ENCODE measurements around the gene TMEM223.
A peak's percentile ranks its signal among the peaks of the same experiment; 100 is the strongest.
"Not testable (repeated sequence)": the region's sequence is repeated elsewhere in the genome, so short reads cannot be mapped to it uniquely, and the experiment has no call there.

Gene TMEM223, protein sequence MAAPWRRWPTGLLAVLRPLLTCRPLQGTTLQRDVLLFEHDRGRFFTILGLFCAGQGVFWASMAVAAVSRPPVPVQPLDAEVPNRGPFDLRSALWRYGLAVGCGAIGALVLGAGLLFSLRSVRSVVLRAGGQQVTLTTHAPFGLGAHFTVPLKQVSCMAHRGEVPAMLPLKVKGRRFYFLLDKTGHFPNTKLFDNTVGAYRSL

DNA sequence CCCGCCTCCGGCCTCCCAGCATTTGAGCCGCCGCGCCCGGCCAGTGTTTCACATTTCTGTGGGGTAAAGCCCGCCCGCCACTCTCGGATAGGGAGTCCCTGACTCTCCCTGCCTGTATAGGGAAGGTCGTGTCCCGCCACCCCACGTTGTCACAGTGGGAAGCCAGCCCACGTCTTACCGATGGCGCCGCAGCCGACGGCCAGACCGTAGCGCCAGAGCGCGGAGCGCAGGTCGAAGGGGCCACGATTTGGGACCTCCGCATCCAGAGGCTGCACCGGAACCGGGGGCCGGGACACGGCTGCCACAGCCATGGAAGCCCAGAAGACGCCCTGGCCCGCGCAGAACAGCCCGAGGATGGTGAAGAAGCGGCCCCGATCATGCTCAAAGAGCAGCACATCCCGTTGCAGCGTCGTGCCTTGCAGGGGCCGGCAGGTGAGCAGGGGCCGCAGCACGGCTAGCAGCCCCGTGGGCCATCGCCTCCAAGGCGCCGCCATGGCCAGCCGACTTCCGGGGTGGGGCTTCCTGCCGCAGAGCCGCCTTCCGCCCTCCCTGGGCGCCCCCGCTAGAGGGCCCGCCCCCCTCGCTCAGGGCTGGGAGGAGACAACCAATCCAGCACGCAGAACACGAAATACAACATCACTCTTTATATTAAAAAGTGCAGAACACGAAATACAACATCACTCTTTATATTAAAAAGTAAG, at the start of gene TMEM223:
Gene TMEM223 (minus strand): TSS at position 506 of the 701 bp plus-strand sequence. CDS start 12 bp downstream, at position 494.
- no peak for FAIRE-seq

DNA sequence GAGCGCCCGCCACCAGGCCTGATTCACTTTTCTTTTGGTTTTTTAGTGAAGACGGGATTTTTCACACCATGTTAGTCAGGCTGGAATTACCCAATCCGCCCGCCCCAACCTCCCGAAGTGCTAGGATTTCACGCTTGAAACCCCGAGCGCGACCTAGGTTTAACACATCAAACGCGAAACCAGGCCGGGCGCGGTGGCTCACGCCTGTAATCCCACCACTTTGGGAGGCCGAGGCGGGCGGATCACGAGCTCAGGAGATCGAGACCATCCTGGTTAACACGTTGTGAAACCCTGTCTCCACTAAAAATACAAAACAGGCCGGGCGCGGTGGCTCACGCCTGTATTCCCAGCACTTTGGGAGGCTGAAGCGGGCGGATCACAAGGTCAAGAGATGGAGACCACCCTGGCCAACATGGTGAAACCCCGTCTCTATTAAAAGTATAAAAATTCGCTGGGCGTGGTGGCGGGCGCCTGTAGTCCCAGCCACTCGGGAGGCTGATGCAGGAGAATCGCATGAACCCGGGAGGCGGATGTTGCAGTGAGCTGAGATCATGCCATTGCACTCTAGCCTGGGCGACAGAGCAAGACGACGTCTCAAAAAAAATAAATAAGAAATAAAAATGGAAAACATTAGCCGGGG, 49.0 kb upstream of the TMEM223 start:
- not testable (repeated sequence) for FAIRE-seq

DNA sequence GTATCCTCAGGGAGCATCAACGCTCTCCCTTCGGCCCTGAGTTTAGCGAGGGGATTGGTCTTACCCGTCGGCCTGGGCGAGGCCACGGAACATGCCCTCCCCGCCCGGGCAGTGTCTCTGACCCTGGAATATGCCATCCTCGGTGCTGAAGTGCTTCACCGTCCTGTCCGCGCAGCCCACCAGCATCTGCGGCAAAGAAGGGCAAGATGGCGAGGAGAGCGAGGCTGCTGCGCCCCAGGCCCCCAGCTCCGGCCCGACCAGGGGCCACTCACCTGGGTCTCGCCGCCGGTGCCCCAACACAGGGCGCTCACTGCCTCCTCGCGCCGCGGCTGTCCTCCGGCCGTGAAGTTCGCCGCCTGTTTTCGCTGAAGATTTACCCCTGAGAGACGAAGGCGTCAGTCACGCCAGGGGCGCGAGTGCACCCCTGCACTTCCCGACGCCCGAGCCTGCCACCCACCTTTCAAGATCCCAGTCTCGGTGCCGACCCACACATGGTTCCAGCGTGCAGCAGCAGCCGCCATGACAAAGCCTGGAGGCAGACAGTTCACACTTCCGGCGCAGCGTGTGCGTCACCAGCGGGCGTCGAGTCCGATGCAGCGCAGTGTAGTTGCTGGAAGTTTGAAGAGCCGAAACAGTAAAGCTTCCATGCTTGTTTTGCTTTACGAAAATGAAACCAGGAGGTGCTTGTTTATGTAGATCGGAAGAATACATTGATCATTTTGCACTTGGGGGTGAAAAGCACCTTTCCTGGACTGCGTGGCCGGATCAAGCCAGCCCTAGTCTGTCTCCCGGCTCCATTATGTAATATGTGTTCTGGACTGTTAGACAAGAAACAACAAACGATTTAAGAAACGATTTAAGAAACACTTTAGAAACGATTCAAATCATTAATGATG, 47.5 kb upstream of the TMEM223 start, which contains the start of gene WDR74:
Gene WDR74 (minus strand): TSS at position 541 of the 896 bp plus-strand sequence. CDS start 20 bp downstream, at position 521.
- no peak for FAIRE-seq

DNA sequence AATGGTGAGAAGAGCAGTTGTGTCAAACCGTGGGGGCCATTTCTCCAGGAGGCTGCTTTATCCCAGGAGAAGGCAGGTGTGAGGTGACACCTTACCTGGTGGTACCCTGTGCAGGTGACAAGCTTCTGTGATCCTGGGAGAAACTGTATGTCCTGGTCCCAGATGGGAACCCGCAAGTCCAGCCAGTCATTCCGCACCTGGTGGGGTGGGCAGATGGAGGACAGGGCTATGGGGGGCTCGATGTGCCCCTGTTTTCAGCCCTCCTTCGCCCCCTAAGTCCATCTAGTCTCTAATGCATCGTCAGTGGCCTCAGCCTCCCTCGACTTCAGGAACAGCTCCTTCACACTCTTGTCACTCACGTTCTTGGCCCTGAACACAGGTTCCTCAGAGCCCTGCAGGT, 43.5 kb upstream of the TMEM223 start:
- no peak for FAIRE-seq

DNA sequence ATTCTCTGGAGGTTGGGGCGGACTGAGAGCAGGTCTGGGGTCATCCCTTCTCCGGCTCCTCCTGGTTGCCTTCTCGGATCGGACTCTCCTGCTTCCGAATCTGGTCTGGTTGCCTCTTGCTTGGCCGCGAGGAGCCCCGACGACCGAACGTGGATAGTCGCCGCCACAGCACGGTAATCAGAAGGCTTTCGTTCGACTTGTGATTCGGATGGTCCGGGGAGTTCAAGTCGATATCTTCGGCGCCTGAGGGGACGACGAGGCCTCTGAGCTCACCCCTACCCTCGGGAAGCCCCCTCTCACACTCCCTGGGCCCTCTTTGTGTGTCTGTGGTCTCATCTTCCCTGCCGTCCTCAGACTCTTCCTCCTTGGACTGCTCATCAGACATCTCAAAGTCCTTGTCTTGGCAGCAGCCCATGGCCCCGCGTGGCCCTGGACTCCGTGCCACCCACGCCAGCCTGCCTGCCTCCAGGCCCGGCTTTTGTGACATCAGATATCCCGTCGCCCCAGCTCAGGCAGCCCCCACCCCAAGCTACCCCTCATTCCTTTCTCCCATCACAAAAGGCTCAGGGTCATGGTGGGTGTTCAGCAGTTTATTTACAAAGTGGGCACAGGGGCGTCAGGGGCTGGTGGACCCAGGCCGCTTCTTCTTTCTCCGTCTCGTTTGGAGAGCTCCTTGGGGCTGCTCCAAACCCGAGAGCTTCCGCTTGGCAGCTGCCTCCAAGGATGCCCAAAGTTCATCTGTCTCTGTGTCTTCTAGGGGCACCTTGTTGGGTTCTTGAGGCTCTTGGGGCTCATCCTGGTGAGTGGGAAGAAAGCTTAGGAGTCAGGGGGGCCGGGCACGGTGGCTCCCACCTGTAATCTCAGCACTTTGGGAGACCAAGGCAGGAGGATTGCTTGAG, 40.8 kb upstream of the TMEM223 start, which contains the start of gene TEX54:
Gene TEX54 (minus strand): TSS at position 506 of the 899 bp plus-strand sequence.
- FAIRE-seq, result no peak

DNA sequence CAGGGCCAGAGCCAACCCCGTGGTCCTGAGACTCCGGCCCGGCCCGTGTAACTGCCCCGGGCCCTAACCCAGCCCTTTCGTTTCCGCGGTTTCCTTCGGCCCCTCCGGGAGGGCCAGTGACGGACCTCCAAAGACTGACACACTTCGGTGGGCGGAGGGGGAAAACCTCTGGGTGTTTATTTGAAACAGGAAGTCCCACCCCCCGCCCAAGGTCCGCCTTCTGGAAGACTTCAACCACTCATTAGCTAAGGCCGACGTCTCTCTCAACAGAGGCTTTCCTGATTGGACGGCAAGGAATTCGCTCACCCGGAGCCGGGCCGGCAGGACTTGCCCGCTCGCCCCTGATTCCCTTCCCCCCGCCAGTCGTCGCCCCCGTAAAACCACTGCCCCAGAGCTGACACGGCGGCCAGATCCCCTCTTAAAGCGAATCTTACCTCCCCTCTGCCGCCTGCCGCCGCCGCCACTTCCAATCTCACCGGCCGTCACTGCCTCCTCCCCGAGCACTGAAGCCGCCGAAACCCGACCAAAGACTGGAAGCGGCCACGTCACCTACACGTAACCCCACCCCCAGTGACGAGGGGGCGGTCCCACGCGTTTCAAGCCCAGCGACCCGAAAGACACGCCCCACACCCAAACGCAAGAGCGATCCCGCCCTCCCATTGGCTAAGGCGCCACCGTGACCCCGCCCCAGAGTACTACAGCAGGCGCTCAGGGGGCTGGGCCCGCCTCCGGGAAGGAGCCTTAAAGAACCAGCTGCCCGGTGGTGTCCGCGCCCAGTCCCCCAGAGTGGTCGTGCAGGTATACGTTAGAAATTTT, 39.9 kb upstream of the TMEM223 start, which contains the start of gene STX5:
Gene STX5 (minus strand): TSS at position 532 of the 816 bp plus-strand sequence. CDS start 808 bp downstream, outside the sequence.
- peak; percentile 91 for FAIRE-seq

DNA sequence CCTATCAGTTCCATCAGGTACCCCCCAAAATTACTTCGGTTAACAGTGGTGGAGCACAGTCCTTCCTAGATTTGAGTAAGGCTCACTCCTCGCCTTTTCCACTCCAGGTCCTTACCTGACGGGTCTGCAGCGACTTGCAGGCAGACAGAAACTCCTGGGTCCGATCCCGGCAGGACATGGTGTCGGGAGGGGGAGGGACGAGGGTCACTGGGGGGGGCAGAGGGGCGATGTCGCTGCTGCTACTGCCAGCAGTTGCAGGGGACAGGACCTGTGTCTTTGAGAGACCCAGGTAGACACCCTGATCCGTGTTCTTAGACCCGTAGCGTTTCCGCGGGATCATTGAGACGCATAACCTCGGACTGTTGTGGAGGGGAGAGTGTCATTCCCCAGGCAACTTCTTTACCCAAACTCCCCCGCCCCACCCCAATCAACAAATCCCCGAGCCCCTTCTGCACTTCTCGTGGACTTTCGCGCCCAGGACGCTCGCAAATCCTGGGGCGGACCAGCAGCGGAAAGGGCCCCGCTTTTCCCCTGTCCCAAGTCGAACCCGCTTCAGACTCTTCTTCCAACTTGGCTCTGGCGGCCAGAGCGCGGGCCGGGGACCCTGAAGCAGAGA, 39.2 kb upstream of the TMEM223 start:
- FAIRE-seq, result no peak

DNA sequence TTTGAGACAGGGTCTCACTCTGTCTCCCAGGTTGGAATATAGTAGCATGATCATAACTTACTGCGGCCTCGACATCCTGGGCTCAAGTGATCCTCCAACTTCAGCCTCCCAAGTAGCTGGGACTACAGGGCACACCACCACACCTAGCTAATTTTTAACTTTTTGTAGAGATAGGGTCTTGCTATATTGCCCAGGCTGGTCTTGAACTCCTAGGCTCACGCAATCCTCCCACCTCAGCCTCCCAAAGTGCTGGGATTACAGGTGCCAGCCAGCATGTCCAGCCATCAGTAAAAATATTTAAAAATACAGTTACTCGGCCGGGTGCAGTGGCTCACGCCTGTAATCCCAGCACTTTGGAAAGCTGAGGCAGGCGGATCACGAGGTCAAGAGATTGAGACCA, 36.3 kb upstream of the TMEM223 start:
- FAIRE-seq, result not testable (repeated sequence)

DNA sequence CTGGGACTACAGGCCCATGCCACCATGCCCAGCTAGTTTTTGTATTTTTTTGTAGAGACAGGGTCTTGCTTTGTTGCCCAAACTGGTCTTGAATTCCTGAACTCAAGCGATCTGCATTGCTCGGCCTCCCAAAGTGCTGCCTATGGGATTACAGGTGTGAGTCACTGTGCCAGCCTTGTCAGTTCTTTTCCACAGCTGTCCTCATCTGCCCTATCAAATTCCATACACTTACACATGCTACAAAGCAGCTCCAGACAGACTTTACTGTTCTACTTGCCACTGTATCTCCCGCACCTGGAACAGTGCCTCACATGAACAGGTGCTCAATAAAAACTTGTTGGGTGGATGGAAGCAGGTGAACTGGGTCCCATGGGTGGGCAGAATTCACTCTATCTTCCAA, 31.9 kb upstream of the TMEM223 start:
- no peak for FAIRE-seq

DNA sequence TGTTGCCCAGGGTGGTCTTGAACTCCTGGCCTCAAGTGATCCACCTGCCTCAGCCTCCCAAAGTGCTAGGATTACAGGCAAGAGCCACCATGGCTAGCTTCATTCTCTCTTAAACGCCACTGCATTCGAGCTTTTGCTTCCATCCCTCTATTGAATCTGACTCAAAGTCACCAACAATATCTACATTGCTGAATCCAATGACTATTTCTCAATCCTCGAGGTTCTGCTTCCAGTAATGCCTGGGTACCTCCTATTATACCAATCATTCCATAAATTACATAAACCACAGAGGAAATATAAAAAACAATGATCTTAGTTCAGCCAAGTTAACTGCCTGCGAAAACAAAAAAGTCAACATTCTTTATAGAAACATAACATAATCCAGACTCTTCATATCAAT, 25.3 kb upstream of the TMEM223 start:
- FAIRE-seq, result no peak

DNA sequence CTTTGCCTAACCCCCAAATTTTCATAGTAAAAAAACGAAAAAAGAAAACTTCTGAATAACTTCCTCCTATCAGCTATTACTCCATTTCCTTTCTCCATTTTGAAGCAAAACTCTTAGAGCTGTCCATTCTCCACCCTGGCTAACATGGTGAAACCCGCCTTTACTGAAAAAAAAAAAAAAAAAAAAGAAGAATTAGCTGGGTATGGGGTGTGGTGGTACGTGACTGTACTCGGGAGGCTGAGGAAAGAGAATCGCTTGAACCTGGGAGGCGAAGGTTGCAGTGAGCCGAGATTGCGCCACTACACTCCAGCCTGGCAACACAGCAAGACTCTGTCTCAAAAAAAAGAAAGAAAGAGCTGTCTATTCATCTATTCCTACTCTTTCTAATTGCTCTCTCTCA, 24.8 kb upstream of the TMEM223 start:
- no peak for FAIRE-seq

DNA sequence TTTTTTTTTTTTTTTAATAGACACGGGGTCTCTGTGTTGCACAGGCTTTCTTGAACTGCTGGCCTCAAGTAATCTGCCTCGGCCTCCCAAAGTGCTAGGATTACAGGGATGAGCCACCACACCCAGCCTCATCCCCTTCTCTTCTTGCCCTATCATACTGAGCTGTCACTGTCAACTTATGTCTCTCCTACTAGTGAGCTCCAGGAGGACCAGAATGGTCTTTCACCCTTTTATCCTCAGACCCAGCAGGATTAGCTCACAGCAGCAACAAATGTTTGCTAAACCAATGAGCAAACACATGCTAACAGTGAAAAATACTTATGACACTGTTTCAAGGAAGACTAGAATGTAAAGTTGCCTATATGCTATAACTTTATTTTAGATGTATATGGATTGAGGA, 19.9 kb upstream of the TMEM223 start:
- no peak for FAIRE-seq

DNA sequence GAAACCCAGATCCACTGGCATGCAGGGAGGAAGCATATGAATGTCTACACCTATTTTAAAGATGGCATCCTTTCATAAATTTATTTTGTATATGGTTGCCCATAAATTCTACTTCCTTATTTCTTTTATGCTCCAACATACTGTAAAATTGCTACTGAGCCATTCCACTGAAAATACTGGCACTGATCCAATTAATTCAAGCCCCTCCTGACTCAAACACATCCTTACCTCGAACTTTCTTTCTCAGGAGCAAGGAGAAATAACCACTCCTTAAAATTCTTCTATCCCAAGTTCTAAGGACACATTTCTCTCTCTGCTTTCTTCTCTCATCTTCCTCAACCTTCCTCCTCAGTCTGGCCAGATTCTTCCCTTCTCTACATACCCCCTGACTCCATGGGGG, 18.9 kb upstream of the TMEM223 start:
- FAIRE-seq, result no peak

DNA sequence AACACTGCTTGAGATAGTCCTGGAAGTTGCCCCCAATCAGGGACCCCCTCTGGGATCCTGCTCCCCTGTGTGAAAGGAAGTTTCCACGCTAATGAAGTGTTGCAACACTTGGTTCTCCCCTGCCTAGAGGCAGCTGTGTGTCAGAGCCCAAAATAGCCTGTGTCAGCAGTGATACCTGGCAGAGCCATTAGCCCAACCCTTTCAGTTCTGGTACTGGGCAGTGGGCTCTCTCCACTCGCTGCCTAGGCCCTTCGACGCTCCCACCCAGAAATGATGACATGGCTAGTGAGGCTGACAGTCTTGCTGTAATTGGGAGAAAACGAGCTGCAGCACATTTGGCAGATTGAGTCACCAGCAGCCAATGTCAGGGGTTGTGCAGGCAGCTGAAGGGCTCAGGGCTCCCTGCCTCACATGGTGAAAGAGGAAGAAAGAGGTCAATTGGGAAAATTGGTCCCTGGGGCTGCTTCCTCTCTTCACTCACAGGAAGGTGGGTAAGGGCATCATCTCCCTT, 14.9 kb upstream of the TMEM223 start:
- FAIRE-seq, result no peak

DNA sequence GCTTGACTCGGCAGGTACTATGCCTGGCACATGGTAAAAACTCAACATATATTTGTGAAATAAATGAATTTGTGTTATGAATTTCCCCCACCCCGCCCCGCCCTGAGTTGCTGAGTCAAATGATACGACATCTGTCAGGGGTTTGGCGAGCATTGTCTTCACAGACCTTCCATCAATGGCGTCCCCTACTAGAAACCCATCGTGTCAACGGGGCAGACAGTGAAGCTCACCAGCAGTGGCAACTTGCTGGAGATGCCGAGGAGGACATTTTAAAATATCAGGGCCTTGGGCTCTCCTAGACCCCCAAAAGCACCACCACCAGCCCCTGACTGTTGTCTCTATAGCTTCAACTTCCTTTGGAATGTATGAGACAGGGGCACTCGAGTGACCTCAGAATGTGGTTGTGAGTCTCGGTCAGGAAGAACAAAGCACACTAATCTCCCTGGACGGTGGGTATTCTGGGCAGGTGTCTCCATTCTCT, 14.2 kb upstream of the TMEM223 start:
- no peak for FAIRE-seq

DNA sequence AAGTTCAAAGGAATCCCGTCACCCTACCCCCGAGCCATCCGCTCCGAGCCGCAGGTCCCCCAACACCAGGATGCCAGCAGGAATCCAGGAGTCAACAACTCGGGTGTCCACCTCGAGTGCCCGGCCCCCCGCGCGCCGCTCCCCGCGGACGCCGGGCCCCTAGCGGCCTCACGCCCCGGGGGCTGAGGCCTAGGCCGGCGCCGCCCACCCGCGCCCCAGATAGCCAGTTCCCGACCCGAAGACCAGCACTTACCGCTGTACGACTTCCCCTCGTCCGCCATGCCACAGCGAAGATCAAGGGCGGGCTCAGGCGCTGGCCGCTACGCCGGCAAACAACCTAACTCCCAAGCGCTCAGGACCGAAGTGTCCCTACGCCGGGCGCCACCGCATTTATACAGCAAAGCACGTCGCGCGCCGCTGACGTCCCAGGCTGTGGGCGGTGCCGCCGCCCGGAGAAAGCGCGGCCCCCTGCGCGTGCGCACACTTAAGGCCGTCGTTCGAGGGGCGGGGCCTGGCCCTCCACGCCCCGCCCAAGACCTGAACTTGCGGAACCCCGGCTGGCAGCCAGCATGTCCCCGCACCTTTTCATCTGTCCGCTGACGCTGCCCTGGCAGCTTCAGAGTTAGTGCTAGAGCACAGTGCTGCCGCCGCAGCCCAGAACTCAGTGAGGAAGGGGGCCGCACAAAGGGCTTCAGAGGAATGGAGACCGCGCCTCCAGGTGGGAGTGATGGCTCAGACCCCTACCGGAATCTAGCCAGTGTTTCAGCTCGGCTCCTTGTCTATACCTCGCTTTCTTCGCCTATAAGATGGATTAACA, 13.5 kb upstream of the TMEM223 start, which contains the start of gene NXF1:
Gene NXF1 (minus strand): TSS at position 365 of the 817 bp plus-strand sequence. CDS start 84 bp downstream, at position 281.
- no peak for FAIRE-seq

DNA sequence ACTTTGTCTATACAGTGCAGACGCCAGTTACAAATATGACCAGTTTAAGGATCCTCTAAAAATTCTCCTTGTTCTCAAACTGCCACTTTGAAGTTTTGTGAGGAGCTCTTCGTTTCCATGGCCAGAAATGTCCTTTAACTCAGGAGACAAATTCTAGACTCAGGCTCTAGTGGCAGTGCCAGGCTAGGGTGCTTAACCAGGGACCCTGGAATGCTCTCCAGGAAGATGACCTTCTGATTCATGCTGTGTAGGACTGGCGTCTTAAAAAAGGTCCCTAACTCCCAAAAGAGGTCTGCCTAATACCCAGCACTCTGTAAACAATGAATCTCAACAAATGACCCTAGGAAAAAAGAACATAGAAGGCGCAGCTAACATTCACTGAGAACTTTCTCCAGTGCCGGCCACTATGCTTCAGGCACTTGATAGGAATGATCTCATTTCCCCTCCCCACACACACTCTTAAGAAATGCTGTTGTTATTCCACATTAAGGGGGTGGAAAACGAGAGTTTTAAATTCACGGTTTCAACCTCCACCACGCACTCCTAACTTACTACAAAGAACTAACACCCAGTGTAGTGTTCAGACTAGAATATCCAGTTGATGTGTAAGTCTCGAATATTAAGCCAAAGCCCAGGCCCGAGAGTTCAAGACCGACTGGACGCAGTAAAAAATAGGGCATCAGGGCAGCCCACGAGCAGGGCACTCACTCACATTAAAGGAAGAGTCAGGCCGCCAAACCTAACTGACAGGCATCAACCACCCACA, 12.7 kb upstream of the TMEM223 start:
- FAIRE-seq, result no peak

DNA sequence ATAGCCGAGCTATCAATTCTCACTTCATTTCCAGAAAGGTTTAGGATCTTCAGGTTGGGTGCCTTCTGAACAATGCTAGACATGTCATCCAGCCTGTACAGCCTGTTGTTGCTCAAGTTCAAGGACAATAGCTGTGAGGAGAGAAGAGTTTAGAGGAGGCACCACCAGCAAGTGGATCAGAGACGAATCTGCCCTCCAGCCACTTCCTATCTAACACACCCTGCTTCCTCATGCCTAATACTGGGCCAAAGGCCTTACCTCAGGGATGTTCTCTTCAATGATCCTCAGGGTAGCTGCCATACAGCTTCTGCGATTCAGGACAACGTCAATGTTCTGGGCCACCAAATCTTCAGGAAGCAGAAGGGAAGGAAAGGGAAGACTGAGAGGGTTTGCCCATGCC, 9.3 kb upstream of the TMEM223 start:
- no peak for FAIRE-seq

Data from endometrium (tissue), 2 donors.